ENCODE measurements around the gene SPSB4. TPM values are rescaled to one million over a fixed set of nuclear protein-coding genes. Genes with fewer than 3 reads are reported as not detected.

Gene SPSB4
- total and polyA plus RNA-seq, 4 donors: 0.19 to 1.9 (median 0.87) TPM

DNA sequence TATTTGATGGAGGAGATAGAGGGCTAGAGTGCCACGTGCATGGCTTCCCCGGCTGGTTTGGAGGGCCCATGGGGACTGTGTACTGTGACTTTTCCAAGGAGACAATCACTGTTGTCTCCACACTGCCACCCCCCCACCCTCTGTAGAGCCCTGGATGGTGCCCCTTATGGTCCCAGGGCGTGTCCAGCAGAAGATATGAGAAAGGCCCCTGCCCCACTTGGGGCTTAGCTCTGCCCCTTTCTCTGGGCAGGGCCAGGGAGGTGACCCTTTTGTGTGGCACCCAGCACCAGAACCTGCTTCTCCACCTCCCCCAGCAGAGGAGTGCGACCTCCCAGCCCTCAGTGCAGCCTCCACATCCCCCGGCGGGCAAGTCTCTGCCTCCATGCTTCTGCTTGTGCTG is 32.1 kb downstream of the SPSB4 start:
- Histone ChIP-seq H3K4me1 (ENCODE audit: control insufficient read depth in 4 of 4, insufficient read depth in 4 of 4, low read length in 3 of 4) (no peaks in the 10 kb centered on the region), H3K4me3 (ENCODE audit: low read depth in 1 of 3, low read length in 3 of 3) (no peak overlapping the region), H3K36me3 (ENCODE audit: control insufficient read depth in 4 of 4, insufficient read depth in 3 of 4, low read depth in 1 of 4, low read length in 3 of 4) (no peaks in the 10 kb centered on the region), H3K27ac (ENCODE audit: low read depth in 1 of 2, low read length in 2 of 2) (no peak overlapping the region), H3K27me3 (ENCODE audit: control insufficient read depth in 4 of 4, insufficient read depth in 4 of 4, low read length in 3 of 4) (peaks cover 0 to 2% (median 0%) of the 10 kb centered on the region in 4 donors), H3K9me3 (ENCODE audit: control insufficient read depth in 4 of 4, low read length in 3 of 4) (no peaks in the 10 kb centered on the region), H3K9ac (ENCODE audit: low read depth in 1 of 2, low read length in 2 of 2) (no peak overlapping the region)
- WGBS: 91% methylated on average over 6 of the region's 6 CpGs
- DNase-seq (ENCODE audit: low spot score): no peak
- no peak for TF ChIP-seq JUND (IDR thresholded peaks at IDR 0.05)
- TF ChIP-seq FOXA1 (IDR thresholded peaks at IDR 0.05): no peak
- TF ChIP-seq, protein P1, sequence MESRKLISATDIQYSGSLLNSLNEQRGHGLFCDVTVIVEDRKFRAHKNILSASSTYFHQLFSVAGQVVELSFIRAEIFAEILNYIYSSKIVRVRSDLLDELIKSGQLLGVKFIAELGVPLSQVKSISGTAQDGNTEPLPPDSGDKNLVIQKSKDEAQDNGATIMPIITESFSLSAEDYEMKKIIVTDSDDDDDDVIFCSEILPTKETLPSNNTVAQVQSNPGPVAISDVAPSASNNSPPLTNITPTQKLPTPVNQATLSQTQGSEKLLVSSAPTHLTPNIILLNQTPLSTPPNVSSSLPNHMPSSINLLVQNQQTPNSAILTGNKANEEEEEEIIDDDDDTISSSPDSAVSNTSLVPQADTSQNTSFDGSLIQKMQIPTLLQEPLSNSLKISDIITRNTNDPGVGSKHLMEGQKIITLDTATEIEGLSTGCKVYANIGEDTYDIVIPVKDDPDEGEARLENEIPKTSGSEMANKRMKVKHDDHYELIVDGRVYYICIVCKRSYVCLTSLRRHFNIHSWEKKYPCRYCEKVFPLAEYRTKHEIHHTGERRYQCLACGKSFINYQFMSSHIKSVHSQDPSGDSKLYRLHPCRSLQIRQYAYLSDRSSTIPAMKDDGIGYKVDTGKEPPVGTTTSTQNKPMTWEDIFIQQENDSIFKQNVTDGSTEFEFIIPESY (IDR thresholded peaks at IDR 0.05): no peak
- TF ChIP-seq SP1 (IDR thresholded peaks at IDR 0.05): no peak
- no peak for TF ChIP-seq HNF4G (IDR thresholded peaks at IDR 0.05)
- TF ChIP-seq RXRA (IDR thresholded peaks at IDR 0.05): no peak
- no peak for TF ChIP-seq NR2F2 (IDR thresholded peaks at IDR 0.05)

DNA sequence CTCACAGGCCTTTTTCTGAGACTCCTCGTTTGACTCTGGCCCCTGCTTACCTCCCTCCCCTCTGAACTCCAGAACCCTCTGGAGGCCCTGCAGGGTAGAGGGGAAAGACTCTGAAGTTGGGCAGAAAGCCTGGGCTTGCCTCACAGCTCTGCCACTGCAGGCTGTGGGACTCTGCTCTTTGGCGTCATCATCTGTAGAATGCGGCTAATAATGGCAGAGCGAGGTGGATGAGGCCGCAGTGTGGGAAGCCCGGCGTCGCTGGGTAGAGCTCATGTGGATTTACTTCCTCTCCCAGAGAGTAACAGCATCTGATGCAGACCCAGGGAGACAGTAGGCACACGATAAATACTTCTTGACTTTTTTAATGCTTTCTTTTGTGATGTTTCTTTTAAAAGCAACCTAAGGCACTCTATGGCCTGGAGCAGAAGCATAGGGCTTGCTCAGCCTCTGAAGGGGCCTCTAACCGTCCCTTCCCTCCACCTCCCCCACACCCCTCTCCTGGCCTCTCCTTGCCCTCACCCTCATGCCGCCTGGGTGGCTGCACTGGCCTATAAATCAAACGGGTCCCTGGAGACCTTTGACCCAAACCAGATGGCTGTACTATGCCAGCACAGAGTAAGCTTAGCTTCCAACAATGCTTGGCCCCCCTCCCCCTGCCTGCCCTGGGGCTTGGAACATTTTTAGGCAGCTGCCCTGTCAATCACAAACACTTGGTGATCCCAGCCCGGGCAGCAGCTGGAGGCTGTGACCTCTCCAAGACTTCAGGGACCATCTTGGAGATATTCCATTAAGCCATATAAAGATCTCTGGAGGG is 32.9 kb downstream of the SPSB4 start:
- Histone ChIP-seq H3K27ac (ENCODE audit: low read depth in 1 of 2, low read length in 2 of 2) (no peak overlapping the region), H3K4me3 (ENCODE audit: low read depth in 1 of 3, low read length in 3 of 3) (no peak overlapping the region), H3K9ac (ENCODE audit: low read depth in 1 of 2, low read length in 2 of 2) (no peak overlapping the region), H3K4me1 (ENCODE audit: control insufficient read depth in 4 of 4, insufficient read depth in 4 of 4, low read length in 3 of 4) (no peaks in the 10 kb centered on the region), H3K36me3 (ENCODE audit: control insufficient read depth in 4 of 4, insufficient read depth in 3 of 4, low read depth in 1 of 4, low read length in 3 of 4) (no peaks in the 10 kb centered on the region), H3K27me3 (ENCODE audit: control insufficient read depth in 4 of 4, insufficient read depth in 4 of 4, low read length in 3 of 4) (peaks cover 0 to 2% (median 0%) of the 10 kb centered on the region in 4 donors), H3K9me3 (ENCODE audit: control insufficient read depth in 4 of 4, low read length in 3 of 4) (no peaks in the 10 kb centered on the region)
- DNase-seq (ENCODE audit: low spot score): no peak
- TF ChIP-seq FOXA2 (IDR thresholded peaks at IDR 0.05) (no peak), EGR1 (IDR thresholded peaks at IDR 0.05; ENCODE audit: low read depth in 2 of 2) (no peak), RXRA (IDR thresholded peaks at IDR 0.05) (no peak), NR2F2 (IDR thresholded peaks at IDR 0.05) (no peak)
- TF ChIP-seq, protein P2, sequence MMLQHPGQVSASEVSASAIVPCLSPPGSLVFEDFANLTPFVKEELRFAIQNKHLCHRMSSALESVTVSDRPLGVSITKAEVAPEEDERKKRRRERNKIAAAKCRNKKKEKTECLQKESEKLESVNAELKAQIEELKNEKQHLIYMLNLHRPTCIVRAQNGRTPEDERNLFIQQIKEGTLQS (IDR thresholded peaks at IDR 0.05): no peak
- WGBS: 77% methylated on average over 13 of the region's 13 CpGs

DNA sequence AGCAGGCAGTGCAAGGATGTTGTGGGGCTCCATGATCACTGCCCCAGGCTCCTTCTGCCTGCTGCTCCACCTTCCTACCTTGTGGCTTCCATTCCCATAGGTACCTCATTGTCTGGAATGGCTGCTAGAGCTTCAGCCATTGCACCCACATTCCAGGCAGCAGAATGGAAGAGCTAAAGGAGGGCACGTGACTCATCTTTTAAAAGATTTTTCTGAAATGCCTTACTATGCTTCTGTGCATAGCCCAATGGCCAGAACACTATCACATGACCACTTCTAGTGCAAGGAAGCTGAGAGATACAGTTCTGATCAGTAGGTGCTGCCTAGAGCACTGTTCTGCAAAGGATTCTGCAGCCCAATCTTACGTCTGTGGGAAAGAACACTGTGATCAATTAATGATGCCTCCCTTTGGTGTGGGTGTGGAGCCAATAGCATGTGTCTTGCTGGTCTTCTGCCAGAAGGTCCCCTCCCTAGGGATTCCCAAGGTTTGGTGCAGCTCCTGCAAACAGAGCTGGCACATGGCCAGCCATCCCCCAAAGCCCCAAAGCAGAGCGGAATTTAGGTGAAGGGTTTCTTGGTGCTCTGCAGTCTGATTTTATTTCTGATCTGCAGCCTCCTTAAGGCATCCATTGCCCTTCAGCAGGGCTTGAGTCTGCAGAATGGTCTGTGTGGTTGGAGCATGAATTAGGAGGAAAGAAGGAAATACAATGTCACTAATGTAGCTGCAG is 34.4 kb downstream of the SPSB4 start:
- H3K9me3 ChIP-seq (ENCODE audit: control insufficient read depth in 4 of 4, low read length in 3 of 4): no peaks in the 10 kb centered on the region
- no peak overlapping the region for H3K4me3 ChIP-seq (ENCODE audit: low read depth in 1 of 3, low read length in 3 of 3)
- H3K4me1 ChIP-seq (ENCODE audit: control insufficient read depth in 4 of 4, insufficient read depth in 4 of 4, low read length in 3 of 4): no peaks in the 10 kb centered on the region
- H3K27ac ChIP-seq (ENCODE audit: low read depth in 1 of 2, low read length in 2 of 2): no peak overlapping the region
- 90% methylated on average over 3 of the region's 3 CpGs for WGBS
- H3K36me3 ChIP-seq (ENCODE audit: control insufficient read depth in 4 of 4, insufficient read depth in 3 of 4, low read depth in 1 of 4, low read length in 3 of 4): no peaks in the 10 kb centered on the region
- H3K27me3 ChIP-seq (ENCODE audit: control insufficient read depth in 4 of 4, insufficient read depth in 4 of 4, low read length in 3 of 4): peaks cover 0 to 3% (median under 1%) of the 10 kb centered on the region in 4 donors
- no peak for DNase-seq (ENCODE audit: low spot score)
- H3K9ac ChIP-seq (ENCODE audit: low read depth in 1 of 2, low read length in 2 of 2): no peak overlapping the region
- TF ChIP-seq SP1 (IDR thresholded peaks at IDR 0.05): no peak
- TF ChIP-seq RXRA (IDR thresholded peaks at IDR 0.05): no peak
- TF ChIP-seq, protein P2 (IDR thresholded peaks at IDR 0.05): no peak
- TF ChIP-seq, protein P1 (IDR thresholded peaks at IDR 0.05): no peak
- TF ChIP-seq TAF1 (conservative IDR thresholded peaks at IDR 0.05): no peak
- TF ChIP-seq FOXA2 (IDR thresholded peaks at IDR 0.05): no peak
- no peak for TF ChIP-seq NR2F2 (IDR thresholded peaks at IDR 0.05)
- TF ChIP-seq HNF4A (conservative IDR thresholded peaks at IDR 0.05): no peak
- TF ChIP-seq, protein P3, sequence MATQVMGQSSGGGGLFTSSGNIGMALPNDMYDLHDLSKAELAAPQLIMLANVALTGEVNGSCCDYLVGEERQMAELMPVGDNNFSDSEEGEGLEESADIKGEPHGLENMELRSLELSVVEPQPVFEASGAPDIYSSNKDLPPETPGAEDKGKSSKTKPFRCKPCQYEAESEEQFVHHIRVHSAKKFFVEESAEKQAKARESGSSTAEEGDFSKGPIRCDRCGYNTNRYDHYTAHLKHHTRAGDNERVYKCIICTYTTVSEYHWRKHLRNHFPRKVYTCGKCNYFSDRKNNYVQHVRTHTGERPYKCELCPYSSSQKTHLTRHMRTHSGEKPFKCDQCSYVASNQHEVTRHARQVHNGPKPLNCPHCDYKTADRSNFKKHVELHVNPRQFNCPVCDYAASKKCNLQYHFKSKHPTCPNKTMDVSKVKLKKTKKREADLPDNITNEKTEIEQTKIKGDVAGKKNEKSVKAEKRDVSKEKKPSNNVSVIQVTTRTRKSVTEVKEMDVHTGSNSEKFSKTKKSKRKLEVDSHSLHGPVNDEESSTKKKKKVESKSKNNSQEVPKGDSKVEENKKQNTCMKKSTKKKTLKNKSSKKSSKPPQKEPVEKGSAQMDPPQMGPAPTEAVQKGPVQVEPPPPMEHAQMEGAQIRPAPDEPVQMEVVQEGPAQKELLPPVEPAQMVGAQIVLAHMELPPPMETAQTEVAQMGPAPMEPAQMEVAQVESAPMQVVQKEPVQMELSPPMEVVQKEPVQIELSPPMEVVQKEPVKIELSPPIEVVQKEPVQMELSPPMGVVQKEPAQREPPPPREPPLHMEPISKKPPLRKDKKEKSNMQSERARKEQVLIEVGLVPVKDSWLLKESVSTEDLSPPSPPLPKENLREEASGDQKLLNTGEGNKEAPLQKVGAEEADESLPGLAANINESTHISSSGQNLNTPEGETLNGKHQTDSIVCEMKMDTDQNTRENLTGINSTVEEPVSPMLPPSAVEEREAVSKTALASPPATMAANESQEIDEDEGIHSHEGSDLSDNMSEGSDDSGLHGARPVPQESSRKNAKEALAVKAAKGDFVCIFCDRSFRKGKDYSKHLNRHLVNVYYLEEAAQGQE (IDR thresholded peaks at IDR 0.05): no peak
- TF ChIP-seq, protein P4, sequence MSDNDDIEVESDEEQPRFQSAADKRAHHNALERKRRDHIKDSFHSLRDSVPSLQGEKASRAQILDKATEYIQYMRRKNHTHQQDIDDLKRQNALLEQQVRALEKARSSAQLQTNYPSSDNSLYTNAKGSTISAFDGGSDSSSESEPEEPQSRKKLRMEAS (IDR thresholded peaks at IDR 0.05): no peak
- TF ChIP-seq RAD21 (IDR thresholded peaks at IDR 0.05): no peak
- no peak for TF ChIP-seq YY1 (IDR thresholded peaks at IDR 0.05)

Measured in liver (tissue), 9 donors.